Epithelial cell of proximal tubule (primary cell): ENCODE results near the gene SNX8. TPM values are rescaled to one million over a fixed set of nuclear protein-coding genes. Genes with fewer than 3 reads are reported as not detected.

ENCODE experiments used
- DNase-seq: peaks from one replicate; pipeline ENCODE4 v3.0.0-alpha.2; 2011; ENCODE audit warnings: low read depth
- H3K4me3 ChIP-seq: 2 replicates; pipeline ENCODE4 v1.5.1; 2011; ENCODE audit warnings: low read depth, mild to moderate bottlenecking, low read length
- total RNA-seq: library from RNA; depleted of rRNA; stranded (reverse); fragments of >200 nt; gene quantifications from 2 replicates; pipeline ENCODE4 v1.2.3, GENCODE V29; 2015
- TF ChIP-seq, protein P1 (sequence below): conservative IDR thresholded peaks from 2 replicates; pipeline ENCODE4 v1.5.1; 2012; ENCODE audit warnings: low read depth, mild to moderate bottlenecking, low read length

SNX8 gene
- total RNA-seq, 1 donor from 2014 or later: 9.0 TPM

DNA sequence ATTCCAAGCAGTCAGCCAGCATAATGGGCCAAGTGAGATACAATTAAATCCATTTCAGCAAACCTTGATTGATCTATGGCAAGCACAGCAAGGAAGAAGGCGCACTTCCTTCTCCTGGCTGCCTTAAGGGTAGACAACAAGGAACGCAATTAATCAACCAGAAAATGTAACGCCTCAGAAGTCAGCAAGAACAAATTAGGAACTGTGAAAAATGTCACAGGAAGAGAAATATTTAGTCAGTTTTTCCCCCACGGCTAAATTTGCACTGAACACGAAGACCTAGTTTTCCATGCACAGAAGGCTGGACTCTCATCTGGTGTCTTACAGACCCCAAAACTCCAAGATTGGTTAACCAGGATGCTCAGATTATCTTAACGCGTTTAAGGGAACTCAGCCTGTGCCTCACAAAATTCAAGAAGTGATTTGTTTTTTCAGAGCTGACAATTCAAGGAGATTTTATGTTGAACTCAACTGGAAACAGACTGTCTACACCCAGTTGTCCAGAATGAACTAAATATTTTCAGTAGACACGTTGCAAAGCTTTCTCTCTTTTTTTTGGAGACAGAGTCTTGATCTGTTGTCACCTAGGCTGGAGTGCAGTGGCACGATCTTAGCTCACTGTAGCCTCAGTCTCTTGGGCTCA is 14.2 kb downstream of the SNX8 start:
- H3K4me3 ChIP-seq: no peak overlapping the region
- no peak for DNase-seq
- TF ChIP-seq, protein P1, sequence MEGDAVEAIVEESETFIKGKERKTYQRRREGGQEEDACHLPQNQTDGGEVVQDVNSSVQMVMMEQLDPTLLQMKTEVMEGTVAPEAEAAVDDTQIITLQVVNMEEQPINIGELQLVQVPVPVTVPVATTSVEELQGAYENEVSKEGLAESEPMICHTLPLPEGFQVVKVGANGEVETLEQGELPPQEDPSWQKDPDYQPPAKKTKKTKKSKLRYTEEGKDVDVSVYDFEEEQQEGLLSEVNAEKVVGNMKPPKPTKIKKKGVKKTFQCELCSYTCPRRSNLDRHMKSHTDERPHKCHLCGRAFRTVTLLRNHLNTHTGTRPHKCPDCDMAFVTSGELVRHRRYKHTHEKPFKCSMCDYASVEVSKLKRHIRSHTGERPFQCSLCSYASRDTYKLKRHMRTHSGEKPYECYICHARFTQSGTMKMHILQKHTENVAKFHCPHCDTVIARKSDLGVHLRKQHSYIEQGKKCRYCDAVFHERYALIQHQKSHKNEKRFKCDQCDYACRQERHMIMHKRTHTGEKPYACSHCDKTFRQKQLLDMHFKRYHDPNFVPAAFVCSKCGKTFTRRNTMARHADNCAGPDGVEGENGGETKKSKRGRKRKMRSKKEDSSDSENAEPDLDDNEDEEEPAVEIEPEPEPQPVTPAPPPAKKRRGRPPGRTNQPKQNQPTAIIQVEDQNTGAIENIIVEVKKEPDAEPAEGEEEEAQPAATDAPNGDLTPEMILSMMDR: no peak

DNA sequence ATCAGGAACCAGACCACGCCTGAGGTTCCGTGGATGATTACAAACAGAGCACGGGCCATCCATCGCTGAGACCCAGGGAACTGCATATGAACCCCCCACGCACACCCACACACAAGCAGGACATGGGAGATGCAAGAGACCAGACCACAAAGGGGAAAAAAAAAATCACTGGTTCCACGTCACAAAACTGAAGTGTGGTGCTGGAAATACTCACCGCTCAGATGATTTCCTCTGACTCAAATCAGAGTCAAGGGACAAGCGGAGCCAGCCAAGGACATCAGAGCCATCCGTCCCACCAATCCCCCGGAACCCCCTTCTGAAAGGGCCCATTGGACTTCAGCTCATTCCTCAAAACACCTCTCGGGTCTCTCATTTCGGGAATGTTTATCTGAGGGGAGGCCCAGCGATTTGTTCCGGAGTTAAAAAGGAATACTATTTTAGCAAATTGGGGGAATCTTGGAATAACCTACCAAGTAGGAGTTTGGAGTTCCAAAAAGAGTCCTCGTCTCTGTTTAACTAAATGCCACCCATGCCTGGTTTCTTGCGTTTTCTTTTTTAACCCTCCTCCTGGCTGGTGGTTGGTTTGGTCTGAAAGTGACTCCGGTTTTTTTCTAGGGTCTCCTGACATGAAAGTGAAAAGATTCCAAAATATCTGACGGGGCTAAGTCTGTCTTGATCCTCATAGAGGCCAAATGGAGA is 15.0 kb downstream of the SNX8 start:
- no peak overlapping the region for H3K4me3 ChIP-seq
- no peak for DNase-seq
- TF ChIP-seq, protein P1: no peak

DNA sequence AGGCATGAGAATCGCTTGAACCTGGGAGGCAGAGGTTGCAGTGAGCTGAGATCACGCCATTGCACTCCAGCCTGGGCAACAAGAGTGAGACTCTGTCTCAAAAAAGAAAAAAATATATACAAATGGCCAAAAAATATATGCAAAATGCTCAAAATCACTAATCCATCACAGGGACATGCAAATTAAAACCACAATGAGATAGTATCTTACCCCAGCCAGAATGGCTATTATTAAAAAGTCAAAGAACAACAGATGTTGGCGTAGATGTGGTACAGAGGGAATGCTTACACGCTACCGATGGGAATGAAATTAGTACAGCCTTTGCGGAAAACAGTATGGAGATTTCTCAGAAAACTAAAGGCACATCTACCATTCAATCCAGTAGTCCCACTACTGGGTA is 17.4 kb downstream of the SNX8 start:
- H3K4me3 ChIP-seq: no peak overlapping the region
- no peak for DNase-seq
- TF ChIP-seq, protein P1: no peak

DNA sequence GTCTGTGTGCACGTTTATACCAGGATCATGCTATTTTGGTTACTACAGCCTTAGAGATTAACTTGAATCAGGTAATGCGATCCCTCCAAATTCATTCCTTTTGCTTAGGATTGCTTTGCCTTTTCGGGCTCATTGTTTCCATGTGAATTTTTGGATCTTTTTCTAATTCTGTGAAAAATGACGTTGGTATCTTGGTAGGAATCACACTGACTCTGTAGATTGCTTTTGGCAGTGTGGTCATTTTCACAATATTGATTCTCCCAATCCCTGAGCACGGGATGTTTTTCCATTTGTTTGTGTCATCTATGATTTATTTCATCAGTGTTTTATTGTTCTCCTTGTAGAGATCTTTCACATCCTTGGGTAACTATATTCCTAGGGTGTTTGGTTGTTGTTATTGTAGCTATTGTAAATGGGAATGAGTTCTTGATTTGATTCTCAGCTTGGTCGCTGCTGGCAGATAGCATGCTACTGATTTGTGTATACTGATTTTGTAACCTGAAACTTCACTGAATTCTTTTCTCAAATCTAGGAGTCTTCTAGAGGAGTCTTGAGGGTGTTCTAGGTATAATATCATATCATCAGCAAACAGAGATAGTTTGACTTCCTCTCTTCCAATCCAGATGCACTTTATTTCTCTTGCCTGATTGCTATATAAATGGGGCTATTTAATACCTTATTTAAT is 18.2 kb downstream of the SNX8 start:
- no peak for DNase-seq
- no peak overlapping the region for H3K4me3 ChIP-seq
- TF ChIP-seq, protein P1: no peak

DNA sequence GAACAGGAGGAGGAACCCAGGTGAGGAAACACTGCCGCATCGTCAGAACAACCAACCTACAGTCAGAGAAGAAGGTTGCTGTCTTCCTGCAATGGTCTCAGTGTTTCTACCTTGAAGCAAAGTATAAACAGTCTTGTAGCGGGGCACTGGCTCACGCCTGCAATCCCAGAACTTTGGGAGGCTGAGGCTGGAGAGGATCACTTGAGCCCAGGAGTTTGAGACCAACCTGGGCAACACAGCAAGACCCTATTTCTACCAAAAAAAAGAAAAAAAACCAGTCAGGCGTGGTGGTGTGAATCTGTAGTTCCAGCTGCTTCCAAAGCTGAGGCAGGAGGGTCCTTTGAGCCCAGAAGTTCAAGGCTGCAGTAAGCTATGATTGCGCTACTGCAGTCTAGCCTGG is 23.4 kb downstream of the SNX8 start:
- TF ChIP-seq, protein P1: no peak
- no peak for DNase-seq
- H3K4me3 ChIP-seq: no peak overlapping the region

DNA sequence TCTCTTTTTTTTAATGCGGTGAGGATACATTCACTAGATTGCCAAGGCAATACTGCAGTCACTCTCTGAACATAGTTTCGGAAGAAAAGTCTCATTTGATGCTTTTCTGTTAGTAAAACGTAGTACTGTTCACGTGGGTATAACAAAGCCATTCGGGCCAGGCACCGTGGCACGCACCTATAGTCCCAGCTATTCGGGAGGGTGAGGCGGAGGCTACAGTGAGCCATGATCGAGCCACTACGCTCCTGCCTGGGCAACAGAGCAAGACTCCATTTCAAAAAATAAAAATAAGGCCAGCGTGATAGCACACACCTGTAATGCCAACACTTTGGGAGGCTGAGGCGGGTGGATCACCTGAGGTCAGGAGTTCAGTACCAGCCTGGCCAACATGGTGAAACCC is 24.6 kb downstream of the SNX8 start:
- TF ChIP-seq, protein P1: no peak
- no peak for DNase-seq
- no peak overlapping the region for H3K4me3 ChIP-seq
